Stimulated activated CD8-positive, alpha-beta memory T cell treated with anti-CD3 and anti-CD28 coated beads, Interleukin-15, amount 100 ng/mL, for 24 hours (primary cell): Measurements from ENCODE around the gene DUS2.

Source experiments
- DNase-seq: peaks from one replicate; pipeline ENCODE4 v3.0.0-alpha.2; 2020; ENCODE audit warnings: low read depth

The DUS2 gene

DNA sequence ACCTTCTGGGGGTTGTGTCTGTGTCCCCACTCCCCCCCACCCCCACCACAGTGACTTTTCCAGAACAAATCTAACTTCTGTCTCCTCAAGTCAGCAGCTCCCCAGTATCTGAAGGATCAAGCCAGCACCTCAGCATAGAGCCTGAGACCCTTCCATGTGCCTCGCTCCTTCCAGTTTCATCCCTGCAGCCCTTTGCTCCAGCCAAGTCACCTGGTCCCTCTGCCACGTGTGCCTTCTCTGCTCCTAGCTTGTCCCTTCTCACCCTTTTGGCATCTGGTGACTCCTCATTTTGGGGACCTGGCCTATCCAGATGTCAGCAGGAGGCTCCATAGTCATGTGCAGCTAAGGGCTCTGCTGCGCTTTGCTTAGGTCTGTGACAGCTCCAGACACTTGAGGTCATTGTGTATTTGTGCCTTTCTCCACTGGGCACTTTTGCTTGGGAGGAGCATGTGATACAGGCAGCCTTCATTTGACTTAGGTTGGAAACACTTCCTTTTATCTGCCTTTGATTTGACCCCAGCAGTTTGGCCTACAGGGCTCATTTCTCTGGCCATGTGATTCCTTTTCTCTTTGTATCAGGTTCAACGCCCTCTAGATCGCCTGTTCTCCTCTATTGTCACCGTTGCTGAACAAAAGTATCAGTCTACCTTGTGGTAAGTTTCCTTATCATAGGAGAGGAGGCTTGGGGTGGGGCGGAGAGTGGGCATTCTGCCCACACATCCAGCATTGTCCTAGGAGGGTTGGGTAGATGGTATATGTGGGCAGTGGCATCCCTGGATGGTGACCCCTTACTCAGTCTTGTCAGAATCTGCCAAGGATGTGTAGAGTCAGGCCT, 55.0 kb downstream of the DUS2 start:
- no peak for DNase-seq

GRCh38 chr16:68078701-68079375, 55.8 kb downstream of the DUS2 start:
- DNase-seq = no peak

DNA sequence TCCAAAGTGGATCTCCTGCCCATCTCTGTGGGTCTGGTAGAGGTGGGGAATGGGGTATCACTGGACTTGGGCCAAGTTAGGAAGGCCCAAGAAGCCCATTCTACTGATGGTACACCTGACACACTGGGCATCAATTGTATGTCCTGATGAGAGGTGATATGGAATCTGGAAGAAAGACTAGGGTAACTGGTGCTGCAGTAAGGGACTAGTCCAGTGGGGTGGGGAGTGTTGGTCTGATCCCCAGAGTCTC, 56.2 kb downstream of the DUS2 start:
- DNase-seq = no peak

DNA sequence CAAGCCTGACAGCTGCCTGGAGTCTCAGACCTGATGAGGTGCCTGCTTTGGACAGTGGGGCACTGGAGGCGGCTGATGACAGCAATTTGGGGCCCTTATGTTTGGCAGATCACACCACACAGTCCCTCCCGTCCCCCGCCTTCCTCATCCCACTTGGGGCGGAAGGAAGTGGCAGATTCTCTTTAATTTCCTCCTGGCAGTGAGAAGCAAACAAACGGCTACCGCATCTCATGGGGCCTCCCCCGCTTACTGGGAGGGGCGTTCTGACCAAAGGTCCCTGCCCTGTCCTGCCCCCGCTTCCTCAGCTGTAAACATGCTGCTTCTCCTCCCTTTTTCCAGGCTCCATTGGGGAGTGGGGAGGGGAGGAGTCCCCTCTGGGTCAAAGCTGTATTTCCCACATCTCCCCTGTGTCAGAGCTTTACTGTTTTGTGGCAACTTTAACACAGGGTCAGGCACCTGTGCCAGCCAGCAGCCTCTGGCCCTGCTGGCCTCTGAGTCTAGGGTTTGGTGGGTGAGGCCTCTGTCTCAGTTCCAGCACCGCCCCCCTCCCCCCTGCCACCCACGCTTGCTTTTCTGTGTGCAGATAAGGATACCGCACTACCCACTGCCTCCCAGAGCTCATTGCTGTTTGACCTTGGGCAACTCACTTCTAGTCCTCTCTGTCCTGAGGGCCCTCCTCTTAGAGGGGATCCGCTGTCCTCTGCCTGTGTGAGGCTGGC, 56.7 kb downstream of the DUS2 start:
- peak; percentile 31 for DNase-seq

GRCh38 chr16:68081861-68082628, 59.0 kb downstream of the DUS2 start:
- DNase-seq = no peak

GRCh38 chr16:68082629-68083238, 59.6 kb downstream of the DUS2 start:
- no peak for DNase-seq

DNA sequence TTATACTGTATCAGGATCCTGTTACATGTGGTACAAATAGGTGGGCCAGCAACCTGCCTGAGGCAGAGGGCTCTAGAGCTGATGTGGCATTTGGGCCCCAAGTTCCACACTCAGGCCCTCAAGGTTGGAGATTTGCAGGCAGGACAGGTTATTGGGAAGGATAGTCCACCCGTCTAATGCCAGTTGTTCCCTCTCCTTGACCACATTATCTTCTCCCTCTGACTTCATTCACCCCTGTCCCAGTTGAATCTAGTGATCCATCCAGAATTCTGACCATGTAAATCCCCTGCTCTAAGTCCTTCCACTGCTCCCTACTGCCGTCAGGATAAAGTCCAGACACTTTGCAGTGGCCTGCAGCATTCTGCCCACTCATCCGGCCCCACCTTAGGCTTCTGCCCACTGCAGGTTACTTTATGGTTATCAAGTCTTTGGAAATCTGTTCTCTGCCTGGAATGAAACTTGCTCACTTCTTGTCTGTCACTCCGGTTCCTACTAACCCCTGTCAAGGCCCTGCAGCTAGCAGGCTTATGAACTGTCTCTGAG, 60.2 kb downstream of the DUS2 start:
- DNase-seq = no peak

GRCh38 chr16:68083861-68084503, 60.9 kb downstream of the DUS2 start:
- DNase-seq = no peak

DNA sequence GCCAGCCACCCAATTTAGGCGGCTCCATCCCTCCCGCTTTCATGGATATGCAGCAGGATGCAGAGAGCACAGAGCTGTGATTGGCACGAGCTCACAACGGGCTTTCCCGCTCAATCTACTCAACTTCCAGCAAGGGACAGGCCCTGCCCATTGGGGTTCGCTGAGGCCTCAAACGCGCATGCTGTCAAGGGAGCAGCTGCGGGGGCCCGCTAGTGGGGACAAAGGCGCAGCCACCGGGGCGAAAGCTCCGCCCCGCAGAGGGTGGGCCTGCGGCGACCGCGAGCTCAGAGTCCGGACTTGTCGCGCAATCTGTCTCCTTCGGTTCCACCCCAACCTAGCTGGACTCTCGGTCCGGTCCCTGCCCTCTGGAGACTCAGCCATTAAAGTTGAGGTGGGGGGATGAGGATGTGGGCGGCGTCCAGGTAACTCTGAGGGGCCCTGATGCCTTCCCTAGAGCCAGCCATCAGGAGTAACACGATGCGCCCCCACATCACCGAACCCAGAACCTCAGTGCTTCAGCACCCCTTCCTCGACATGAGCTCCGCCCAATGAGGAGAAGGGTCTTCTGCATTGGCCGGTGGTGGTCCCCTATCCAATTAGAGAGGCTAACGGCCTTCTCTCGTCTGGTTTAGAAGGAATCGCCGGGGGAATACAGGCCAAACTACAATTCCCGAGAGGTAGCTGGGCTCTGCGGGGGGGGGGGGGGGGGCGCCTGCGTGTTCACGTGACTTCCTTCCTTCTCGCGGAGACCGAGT, 61.6 kb downstream of the DUS2 start:
- DNase-seq = peak; percentile 61

- DNase-seq = peak; percentile 96
These were observed 62.4 kb downstream of the DUS2 start, which contains the start of gene NFATC3 for GRCh38 chr16:68085259-68086071. TSS of gene NFATC3 (plus strand) at chr16:68085370. CDS start at chr16:68085682, 312 bp downstream.

GRCh38 chr16:68086336-68086841, 63.3 kb downstream of the DUS2 start:
- no peak for DNase-seq

DNA sequence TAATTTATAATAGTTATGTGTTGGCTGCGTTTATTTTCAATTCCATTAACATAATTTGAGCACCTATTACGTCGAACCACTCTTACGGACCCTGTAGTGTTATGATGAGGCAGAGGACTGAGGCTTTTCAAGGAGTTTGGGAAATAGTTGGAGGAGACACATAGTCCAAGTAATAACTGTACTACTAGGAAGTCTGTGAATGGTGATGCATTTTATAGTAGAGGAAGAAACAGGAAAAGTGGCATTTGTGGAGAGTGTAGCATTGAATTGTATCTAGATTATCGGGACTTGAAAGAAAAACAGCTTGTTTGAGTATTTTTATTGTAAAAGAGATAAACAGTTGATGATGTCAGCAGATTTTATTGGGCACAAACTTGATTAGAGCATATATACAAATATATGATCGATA, 63.8 kb downstream of the DUS2 start:
- no peak for DNase-seq

DNA sequence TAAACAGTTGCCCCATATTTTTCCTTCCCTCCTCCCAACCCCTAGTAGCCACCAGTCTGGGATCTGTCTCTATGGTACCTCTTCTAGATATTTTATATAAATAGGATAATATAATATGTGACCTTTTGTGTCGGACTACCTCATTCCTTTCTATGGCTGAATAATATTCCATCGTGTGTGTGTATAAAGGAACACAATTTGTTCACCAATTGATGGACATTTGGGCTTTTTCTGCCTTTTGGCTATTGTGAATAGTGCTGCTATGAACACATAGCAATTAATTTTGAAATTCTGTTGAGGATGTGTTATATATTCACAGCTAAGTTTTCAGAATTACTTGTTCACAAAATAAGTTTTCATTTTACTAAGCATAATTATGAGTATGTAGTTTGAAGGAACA, 64.6 kb downstream of the DUS2 start:
- DNase-seq = no peak

DNA sequence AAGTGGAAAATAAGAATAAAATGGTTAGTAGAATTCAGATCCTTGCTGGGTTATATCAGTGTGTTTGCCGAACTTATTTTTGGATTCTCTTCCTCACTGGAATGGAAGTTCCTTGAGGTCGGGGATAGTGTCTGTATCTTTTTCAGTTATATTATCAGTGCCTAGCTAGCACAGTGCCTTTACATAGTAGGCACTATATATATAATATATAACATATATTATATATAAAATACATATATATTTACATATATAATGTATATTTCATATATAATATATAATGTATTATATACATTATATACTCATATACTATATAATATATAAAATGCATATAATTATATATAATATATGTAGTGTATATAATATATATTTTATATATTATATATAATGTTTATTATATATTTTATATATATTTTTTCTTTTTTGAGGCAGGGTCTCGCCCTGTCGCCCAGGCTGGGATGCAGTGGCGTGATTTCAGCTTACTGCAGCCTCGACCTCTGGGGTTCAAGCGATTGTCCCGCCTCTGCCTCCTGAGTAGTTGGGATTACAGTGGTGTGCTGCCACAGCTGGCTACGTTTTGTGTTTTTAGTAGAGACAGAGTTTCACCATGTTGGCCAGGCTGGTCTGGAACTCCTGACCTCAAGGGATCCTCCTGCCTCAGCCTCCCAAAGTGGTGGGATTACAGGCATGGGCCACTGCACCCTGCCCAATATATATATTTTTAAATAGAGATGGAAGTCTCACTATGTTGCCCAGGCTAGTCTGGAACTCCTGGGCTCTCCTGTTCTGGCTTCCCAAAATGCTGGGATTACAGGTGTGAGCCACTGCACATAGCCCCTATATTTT, 65.3 kb downstream of the DUS2 start:
- no peak for DNase-seq

GRCh38 chr16:68089067-68089466, 66.0 kb downstream of the DUS2 start:
- DNase-seq = no peak

DNA sequence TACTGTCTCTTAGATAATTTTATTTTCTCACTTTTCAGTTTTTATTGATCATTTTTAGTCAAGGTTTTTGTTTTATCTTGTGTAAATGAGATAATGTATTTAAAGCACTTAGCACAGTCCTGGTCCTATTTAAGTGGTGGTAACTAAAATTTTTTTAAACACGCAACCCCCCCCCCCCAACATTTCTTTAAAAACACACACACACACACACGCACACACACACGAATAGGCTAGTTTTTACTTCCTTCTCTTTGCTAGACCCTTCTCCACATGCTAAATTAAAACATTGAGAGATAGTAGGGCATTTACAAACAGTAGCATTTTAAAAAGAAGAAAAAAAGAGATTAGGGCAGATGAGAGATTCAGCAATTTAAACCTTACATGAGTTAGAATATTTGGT, 67.0 kb downstream of the DUS2 start:
- no peak for DNase-seq

- no peak for DNase-seq
These were observed 67.4 kb downstream of the DUS2 start for GRCh38 chr16:68090533-68090932.
